ENCODE measurements around the gene DDOST. TPM values are rescaled to one million over a fixed set of nuclear protein-coding genes. Genes with fewer than 3 reads are reported as not detected.
"Not testable (repeated sequence)": the region's sequence is repeated elsewhere in the genome, so short reads cannot be mapped to it uniquely, and the experiment has no call there.

The DDOST gene
- total and polyA plus RNA-seq, 2 donors, result 93.0 to 121 TPM

DNA sequence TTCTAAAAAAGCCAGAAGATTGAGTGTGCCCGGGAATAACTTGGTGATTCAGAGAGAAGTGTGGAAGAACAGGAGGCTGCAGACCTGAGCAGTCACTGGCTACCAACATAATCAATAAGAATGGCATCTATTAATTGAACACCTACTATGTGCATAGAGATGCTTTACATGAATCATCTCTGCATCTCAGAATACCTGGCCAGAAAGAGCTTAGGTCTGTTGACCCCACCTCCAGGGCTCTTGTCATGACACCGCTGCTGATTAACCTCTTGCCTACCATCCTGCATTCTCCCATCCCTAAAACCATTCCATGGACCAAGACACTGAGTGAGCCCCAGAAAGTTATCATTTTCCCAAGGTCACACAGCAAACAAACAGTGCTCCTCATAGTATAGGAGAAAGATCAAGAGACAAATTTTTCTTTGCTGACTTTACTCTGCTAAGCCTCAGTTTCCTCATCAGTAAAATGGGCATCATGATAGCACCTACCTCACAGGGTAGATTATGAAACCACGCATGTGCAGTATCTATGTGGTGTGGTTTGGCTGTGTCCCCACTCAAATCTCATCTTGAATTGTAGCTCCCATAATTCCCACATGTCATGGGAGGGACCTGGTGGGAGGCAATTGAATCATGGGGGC, 44.2 kb downstream of the DDOST start:
- 86% methylated on average over 3 of the region's 3 CpGs for WGBS
- H3K27ac ChIP-seq (ENCODE audit: low read depth in 1 of 2, low read length in 1 of 2), result no peak overlapping the region
- H3K27me3 ChIP-seq (ENCODE audit: control insufficient read depth in 2 of 2, insufficient read depth in 1 of 2, low read length in 1 of 2), result peaks cover 0 to 4% of the 10 kb centered on the region in 2 donors
- H3K36me3 ChIP-seq (ENCODE audit: control insufficient read depth in 2 of 2, insufficient read depth in 2 of 2, low read length in 1 of 2), result no peaks in the 10 kb centered on the region
- H3K4me3 ChIP-seq (ENCODE audit: low read length in 2 of 2), result no peak overlapping the region
- no peak for DNase-seq (ENCODE audit: low read depth in 6 of 9, low spot score in 9 of 9)
- H3K9me3 ChIP-seq (ENCODE audit: control insufficient read depth in 2 of 2, insufficient read depth in 1 of 2, low read length in 1 of 2), result no peaks in the 10 kb centered on the region
- H3K4me1 ChIP-seq (ENCODE audit: control insufficient read depth in 2 of 2, insufficient read depth in 2 of 2, low read length in 2 of 2), result no peaks in the 10 kb centered on the region

DNA sequence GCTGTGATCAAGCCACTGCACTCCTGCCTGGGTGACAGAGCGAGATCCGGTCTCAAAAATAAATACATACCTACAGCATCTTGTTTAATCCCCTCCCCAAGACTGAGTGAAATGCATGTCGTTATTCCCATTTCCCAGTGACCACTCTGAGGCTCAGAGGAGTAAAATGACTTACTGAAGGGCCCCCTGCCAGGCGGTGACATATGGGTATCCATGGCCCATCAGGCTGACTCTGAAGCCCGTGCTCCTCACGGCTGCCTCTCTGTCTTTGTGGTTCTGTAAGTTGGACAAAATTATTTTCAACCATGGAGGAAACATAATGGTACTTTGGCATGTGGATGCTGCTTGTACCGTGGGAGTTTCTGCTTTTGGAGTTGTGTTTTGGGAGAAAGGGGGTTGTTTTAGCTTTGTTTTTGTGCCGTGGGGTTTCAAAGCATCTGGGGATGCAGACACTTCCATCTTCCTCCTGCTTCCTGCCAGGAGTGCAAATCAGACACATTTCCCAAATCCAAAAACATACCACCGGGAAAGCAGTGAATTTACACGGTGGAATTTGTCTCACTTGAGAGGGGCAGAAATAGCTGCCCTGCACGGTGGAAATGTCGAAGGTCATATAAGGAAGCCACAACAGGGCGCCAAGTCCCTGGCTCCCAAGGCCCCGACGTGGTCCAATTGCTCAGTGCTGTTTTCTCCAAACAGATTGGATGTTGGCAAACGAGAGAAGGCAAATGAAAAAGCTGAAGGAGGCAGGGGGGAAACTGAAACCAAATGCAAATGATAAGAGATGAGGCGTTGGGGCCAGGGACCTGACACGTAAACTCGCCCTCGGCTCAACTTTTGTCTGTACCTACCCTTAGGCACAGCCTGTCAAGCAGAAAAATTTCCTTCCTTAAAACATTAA, 45.0 kb downstream of the DDOST start:
- Histone ChIP-seq H3K27me3 (ENCODE audit: control insufficient read depth in 2 of 2, insufficient read depth in 1 of 2, low read length in 1 of 2) (peaks cover 0 to 4% of the 10 kb centered on the region in 2 donors), H3K4me1 (ENCODE audit: control insufficient read depth in 2 of 2, insufficient read depth in 2 of 2, low read length in 2 of 2) (no peaks in the 10 kb centered on the region), H3K9me3 (ENCODE audit: control insufficient read depth in 2 of 2, insufficient read depth in 1 of 2, low read length in 1 of 2) (no peaks in the 10 kb centered on the region), H3K4me3 (ENCODE audit: low read length in 2 of 2) (no peak overlapping the region), H3K36me3 (ENCODE audit: control insufficient read depth in 2 of 2, insufficient read depth in 2 of 2, low read length in 1 of 2) (no peaks in the 10 kb centered on the region), H3K27ac (ENCODE audit: low read depth in 1 of 2, low read length in 1 of 2) (no peak overlapping the region)
- WGBS, result 83% methylated on average over 20 of the region's 20 CpGs
- no peak for DNase-seq (ENCODE audit: low read depth in 6 of 9, low spot score in 9 of 9)

DNA sequence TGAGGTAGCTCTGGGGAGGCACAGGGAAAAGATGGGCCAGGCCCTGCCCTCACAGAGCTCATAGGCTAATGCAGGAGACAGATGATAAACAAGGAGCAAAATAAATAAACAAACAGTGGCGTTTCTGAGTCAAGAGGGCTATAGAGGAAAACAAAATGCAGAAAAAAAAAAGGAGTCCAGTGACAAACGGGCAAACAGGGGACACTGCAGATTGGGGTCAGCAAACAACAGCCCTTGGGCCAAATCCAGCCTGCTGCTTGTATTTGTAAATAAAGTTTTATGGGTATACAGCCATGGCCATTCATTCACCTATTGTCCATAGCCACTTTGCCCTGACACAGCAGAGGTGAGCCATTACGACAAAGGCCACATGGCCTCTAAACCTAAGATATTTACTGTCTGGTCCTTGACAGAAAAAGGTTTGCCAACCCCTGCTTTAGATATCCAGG, 47.0 kb downstream of the DDOST start:
- no peak overlapping the region for H3K27ac ChIP-seq (ENCODE audit: low read depth in 1 of 2, low read length in 1 of 2)
- WGBS, result 92% methylated on average over 3 of the region's 3 CpGs
- no peaks in the 10 kb centered on the region for H3K4me1 ChIP-seq (ENCODE audit: control insufficient read depth in 2 of 2, insufficient read depth in 2 of 2, low read length in 2 of 2)
- H3K27me3 ChIP-seq (ENCODE audit: control insufficient read depth in 2 of 2, insufficient read depth in 1 of 2, low read length in 1 of 2), result peaks cover 0 to 4% of the 10 kb centered on the region in 2 donors
- H3K36me3 ChIP-seq (ENCODE audit: control insufficient read depth in 2 of 2, insufficient read depth in 2 of 2, low read length in 1 of 2), result no peaks in the 10 kb centered on the region
- no peak overlapping the region for H3K4me3 ChIP-seq (ENCODE audit: low read length in 2 of 2)
- H3K9me3 ChIP-seq (ENCODE audit: control insufficient read depth in 2 of 2, insufficient read depth in 1 of 2, low read length in 1 of 2), result no peaks in the 10 kb centered on the region
- DNase-seq (ENCODE audit: low read depth in 6 of 9, low spot score in 9 of 9), result no peak

DNA sequence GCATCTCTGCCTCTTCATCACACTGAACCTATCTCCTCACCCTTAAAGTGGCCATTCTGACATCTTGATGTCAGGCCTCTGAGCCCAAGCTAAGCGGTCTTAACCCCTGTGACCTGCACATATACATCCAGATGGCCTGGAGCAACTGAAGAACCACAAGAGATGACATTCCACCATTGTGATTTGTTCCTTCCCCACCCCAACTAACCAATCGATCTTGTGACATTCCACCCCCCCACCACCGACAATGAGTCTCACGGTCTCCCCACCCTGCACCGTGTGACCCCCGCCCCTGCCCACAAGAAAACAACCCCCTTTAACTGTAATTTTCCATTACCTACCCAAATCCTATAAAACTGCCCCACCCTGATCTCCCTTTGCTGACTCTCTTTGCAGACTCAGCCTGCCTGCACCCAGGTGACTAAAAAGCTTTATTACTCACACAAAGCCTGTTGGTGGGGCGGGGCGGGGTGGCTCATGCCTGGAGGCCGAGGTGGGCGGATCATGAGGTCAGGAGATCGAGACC, 48.9 kb downstream of the DDOST start:
- Histone ChIP-seq H3K36me3 (ENCODE audit: control insufficient read depth in 2 of 2, insufficient read depth in 2 of 2, low read length in 1 of 2) (no peaks in the 10 kb centered on the region), H3K4me1 (ENCODE audit: control insufficient read depth in 2 of 2, insufficient read depth in 2 of 2, low read length in 2 of 2) (no peaks in the 10 kb centered on the region), H3K27ac (ENCODE audit: low read depth in 1 of 2, low read length in 1 of 2) (no peak overlapping the region), H3K27me3 (ENCODE audit: control insufficient read depth in 2 of 2, insufficient read depth in 1 of 2, low read length in 1 of 2) (no peaks in the 10 kb centered on the region), H3K9me3 (ENCODE audit: control insufficient read depth in 2 of 2, insufficient read depth in 1 of 2, low read length in 1 of 2) (no peaks in the 10 kb centered on the region), H3K4me3 (ENCODE audit: low read length in 2 of 2) (no peak overlapping the region)
- no peak for DNase-seq (ENCODE audit: low read depth in 6 of 9, low spot score in 9 of 9)
- WGBS, result 95% methylated on average over 11 of the region's 11 CpGs

DNA sequence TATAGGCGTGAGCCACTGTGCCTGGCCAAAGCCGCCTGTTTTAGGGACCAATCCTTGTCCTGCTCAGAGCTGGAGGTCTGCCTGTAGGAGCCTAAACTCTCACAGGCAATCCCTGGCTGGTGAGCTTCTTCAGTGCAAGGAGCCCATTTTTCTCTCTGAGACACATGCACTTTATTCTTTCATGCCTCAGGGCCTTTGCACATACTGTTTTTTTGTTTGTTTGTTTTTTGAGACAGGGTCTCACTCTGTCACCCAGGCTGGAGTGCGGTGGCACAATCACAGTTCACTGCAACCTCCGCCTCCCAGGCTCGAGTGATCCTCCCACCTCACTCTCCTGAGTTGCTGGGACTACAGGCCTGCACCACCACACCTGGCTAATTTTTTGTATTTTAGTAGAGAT, 49.5 kb downstream of the DDOST start:
- no peak overlapping the region for H3K4me3 ChIP-seq (ENCODE audit: low read length in 2 of 2)
- no peaks in the 10 kb centered on the region for H3K36me3 ChIP-seq (ENCODE audit: control insufficient read depth in 2 of 2, insufficient read depth in 2 of 2, low read length in 1 of 2)
- H3K27me3 ChIP-seq (ENCODE audit: control insufficient read depth in 2 of 2, insufficient read depth in 1 of 2, low read length in 1 of 2), result no peaks in the 10 kb centered on the region
- no peaks in the 10 kb centered on the region for H3K9me3 ChIP-seq (ENCODE audit: control insufficient read depth in 2 of 2, insufficient read depth in 1 of 2, low read length in 1 of 2)
- DNase-seq (ENCODE audit: low read depth in 6 of 9, low spot score in 9 of 9), result no peak
- H3K4me1 ChIP-seq (ENCODE audit: control insufficient read depth in 2 of 2, insufficient read depth in 2 of 2, low read length in 2 of 2), result no peaks in the 10 kb centered on the region
- H3K27ac ChIP-seq (ENCODE audit: low read depth in 1 of 2, low read length in 1 of 2), result no peak overlapping the region
- over 99% methylated on average over 5 of the region's 5 CpGs for WGBS

DNA sequence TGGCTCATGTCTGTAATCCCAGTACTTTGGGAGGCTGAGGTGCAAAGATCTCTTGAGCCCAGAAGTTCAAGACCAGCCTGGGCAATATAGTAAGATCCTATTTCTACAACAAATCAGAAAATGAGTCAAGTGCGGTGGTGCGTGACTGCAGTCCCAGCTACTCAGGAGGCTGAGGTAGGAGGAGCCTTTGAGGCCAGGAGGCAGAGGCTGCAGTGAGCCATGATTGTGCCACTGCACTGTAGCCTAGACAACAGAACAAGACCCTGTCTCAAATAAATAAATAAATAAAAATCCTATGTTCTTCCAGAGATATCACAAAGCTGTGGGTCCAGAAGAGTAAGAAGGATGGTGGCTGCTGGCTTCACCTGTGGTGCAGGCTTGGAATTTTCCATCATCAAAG, 50.2 kb downstream of the DDOST start:
- 97% methylated on average over 2 of the region's 2 CpGs for WGBS
- Histone ChIP-seq H3K9me3 (ENCODE audit: control insufficient read depth in 2 of 2, insufficient read depth in 1 of 2, low read length in 1 of 2) (no peaks in the 10 kb centered on the region), H3K4me1 (ENCODE audit: control insufficient read depth in 2 of 2, insufficient read depth in 2 of 2, low read length in 2 of 2) (no peaks in the 10 kb centered on the region), H3K4me3 (ENCODE audit: low read length in 2 of 2) (no peak overlapping the region), H3K27me3 (ENCODE audit: control insufficient read depth in 2 of 2, insufficient read depth in 1 of 2, low read length in 1 of 2) (no peaks in the 10 kb centered on the region), H3K27ac (ENCODE audit: low read depth in 1 of 2, low read length in 1 of 2) (no peak overlapping the region), H3K36me3 (ENCODE audit: control insufficient read depth in 2 of 2, insufficient read depth in 2 of 2, low read length in 1 of 2) (no peaks in the 10 kb centered on the region)
- DNase-seq (ENCODE audit: low read depth in 6 of 9, low spot score in 9 of 9), result no peak

DNA sequence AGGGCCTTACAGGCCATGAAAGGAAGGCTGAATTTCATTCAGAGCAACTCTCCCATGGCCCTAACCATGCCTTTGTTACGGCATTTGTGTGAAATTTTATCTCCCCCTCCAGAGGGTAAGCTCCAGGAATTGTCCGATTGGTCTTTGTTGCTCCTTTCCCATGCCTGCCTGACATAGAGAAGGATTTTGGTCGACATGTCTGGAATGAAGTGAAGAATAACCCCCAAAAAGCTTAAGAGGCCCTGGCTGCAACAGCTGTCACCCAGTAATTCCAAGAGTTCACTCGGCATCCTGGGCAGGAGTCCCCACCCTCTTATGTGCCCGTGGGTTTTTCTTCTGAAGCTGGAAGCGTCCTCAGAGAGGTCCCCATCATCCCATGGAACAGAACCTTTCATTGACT, 51.6 kb downstream of the DDOST start:
- H3K27ac ChIP-seq (ENCODE audit: low read depth in 1 of 2, low read length in 1 of 2), result no peak overlapping the region
- 94% methylated on average over 6 of the region's 6 CpGs for WGBS
- H3K4me1 ChIP-seq (ENCODE audit: control insufficient read depth in 2 of 2, insufficient read depth in 2 of 2, low read length in 2 of 2), result no peaks in the 10 kb centered on the region
- H3K9me3 ChIP-seq (ENCODE audit: control insufficient read depth in 2 of 2, insufficient read depth in 1 of 2, low read length in 1 of 2), result no peaks in the 10 kb centered on the region
- no peaks in the 10 kb centered on the region for H3K27me3 ChIP-seq (ENCODE audit: control insufficient read depth in 2 of 2, insufficient read depth in 1 of 2, low read length in 1 of 2)
- no peak for DNase-seq (ENCODE audit: low read depth in 6 of 9, low spot score in 9 of 9)
- no peaks in the 10 kb centered on the region for H3K36me3 ChIP-seq (ENCODE audit: control insufficient read depth in 2 of 2, insufficient read depth in 2 of 2, low read length in 1 of 2)
- H3K4me3 ChIP-seq (ENCODE audit: low read length in 2 of 2), result no peak overlapping the region

DNA sequence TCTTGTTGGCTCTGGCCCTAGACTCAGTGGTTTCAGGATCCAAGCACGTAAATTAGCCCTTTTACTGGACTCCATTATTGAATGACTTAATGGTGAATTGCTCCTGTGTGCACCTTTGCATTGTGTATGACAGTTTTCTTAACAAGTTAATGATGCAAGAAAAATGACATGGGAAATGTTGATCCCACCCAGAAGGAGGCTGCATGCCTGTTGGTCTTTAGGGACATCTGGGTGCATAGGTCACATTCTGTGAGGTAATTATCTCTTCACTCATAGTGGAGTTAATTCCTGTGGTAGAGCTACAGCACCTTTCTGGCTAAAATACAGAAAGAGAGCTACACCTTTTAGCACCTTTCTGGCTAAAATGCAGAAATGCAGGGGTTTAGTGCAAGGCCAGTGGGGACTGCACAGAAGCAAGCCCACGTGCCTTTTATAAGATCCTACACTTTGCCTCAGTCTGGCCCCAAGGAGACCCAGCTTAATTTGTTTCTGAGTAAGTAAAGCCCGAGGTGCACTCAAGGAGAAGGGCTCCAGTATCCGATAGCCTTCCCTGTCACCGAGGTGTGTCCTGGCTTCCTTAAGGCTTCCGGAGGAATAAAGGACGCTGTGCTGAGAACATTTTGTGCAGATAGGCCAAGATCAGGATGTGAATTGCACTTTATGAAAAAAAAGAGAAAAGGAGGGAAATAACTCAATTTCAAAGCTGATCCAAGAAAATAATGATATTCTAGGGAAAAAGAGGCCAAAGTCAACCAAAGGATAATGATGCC, 54.2 kb downstream of the DDOST start:
- not testable (repeated sequence) for H3K9me3 ChIP-seq (ENCODE audit: control insufficient read depth in 2 of 2, insufficient read depth in 1 of 2, low read length in 1 of 2); DNase-seq (ENCODE audit: low read depth in 6 of 9, low spot score in 9 of 9); H3K36me3 ChIP-seq (ENCODE audit: control insufficient read depth in 2 of 2, insufficient read depth in 2 of 2, low read length in 1 of 2); H3K27me3 ChIP-seq (ENCODE audit: control insufficient read depth in 2 of 2, insufficient read depth in 1 of 2, low read length in 1 of 2); H3K27ac ChIP-seq (ENCODE audit: low read depth in 1 of 2, low read length in 1 of 2); H3K4me3 ChIP-seq (ENCODE audit: low read length in 2 of 2); H3K4me1 ChIP-seq (ENCODE audit: control insufficient read depth in 2 of 2, insufficient read depth in 2 of 2, low read length in 2 of 2)
- WGBS, result 92% methylated on average over 6 of the region's 7 CpGs

DNA sequence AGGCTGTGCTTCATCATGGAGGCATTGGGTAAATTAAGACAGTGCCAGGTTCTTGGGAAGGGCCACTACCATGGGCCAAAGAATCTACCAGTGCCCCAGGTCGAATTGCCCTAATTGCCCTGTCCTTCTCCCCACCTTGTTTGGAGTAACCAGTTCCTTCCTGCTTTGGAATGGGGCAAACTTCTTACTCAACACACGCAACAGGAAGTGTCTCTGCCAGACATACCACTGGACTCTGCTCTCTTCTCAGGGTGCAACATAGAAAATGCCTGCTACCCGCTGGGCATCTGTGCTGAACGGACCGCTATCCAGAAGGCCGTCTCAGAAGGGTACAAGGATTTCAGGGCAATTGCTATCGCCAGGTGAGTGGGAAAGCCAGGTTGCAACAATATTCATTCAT, 56.5 kb downstream of the DDOST start:
- no peaks in the 10 kb centered on the region for H3K27me3 ChIP-seq (ENCODE audit: control insufficient read depth in 2 of 2, insufficient read depth in 1 of 2, low read length in 1 of 2)
- H3K4me3 ChIP-seq (ENCODE audit: low read length in 2 of 2), result no peak overlapping the region
- 87% methylated on average over 7 of the region's 7 CpGs for WGBS
- no peaks in the 10 kb centered on the region for H3K36me3 ChIP-seq (ENCODE audit: control insufficient read depth in 2 of 2, insufficient read depth in 2 of 2, low read length in 1 of 2)
- no peaks in the 10 kb centered on the region for H3K9me3 ChIP-seq (ENCODE audit: control insufficient read depth in 2 of 2, insufficient read depth in 1 of 2, low read length in 1 of 2)
- DNase-seq (ENCODE audit: low read depth in 6 of 9, low spot score in 9 of 9), result no peak
- H3K27ac ChIP-seq (ENCODE audit: low read depth in 1 of 2, low read length in 1 of 2), result no peak overlapping the region
- H3K4me1 ChIP-seq (ENCODE audit: control insufficient read depth in 2 of 2, insufficient read depth in 2 of 2, low read length in 2 of 2), result no peaks in the 10 kb centered on the region

Measured in thymus (tissue), 11 donors.